ENCODE results near the gene IGSF6.

Gene IGSF6

GRCh38 chr16:21590796-21591195 lies 61.6 kb downstream of the IGSF6 start:
- Mint-ChIP-seq H3K27me3 (ENCODE audit: low read depth) (peaks cover 7% of the 10 kb centered on the region), H3K9me3 (no peaks in the 10 kb centered on the region), H3K36me3 (ENCODE audit: low read depth) (no peaks in the 10 kb centered on the region)

GRCh38 chr16:21590287-21590686 lies 62.1 kb downstream of the IGSF6 start:
- Mint-ChIP-seq H3K36me3 (ENCODE audit: low read depth) (no peaks in the 10 kb centered on the region), H3K4me3 (no peak overlapping the region), H3K27me3 (ENCODE audit: low read depth) (peaks cover 7% of the 10 kb centered on the region), H3K27ac (no peak overlapping the region), H3K4me1 (ENCODE audit: low read depth) (no peaks in the 10 kb centered on the region), H3K9me3 (no peaks in the 10 kb centered on the region)

More at GRCh38 chr16:21590796-21591195, 61.6 kb downstream of the IGSF6 start:
- no peak overlapping the region for H3K27ac Mint-ChIP-seq
- no peaks in the 10 kb centered on the region for H3K4me1 Mint-ChIP-seq (ENCODE audit: low read depth)
- H3K4me3 Mint-ChIP-seq: no peak overlapping the region

GRCh38 chr16:21589551-21589950 lies 62.9 kb downstream of the IGSF6 start:
- H3K36me3 Mint-ChIP-seq (ENCODE audit: low read depth): no peaks in the 10 kb centered on the region
- no peaks in the 10 kb centered on the region for H3K9me3 Mint-ChIP-seq
- no peak overlapping the region for H3K27ac Mint-ChIP-seq
- no peaks in the 10 kb centered on the region for H3K4me1 Mint-ChIP-seq (ENCODE audit: low read depth)
- no peak overlapping the region for H3K4me3 Mint-ChIP-seq
- peaks cover 7% of the 10 kb centered on the region for H3K27me3 Mint-ChIP-seq (ENCODE audit: low read depth)

All from T-helper 1 cell treated with Interleukin-12 subunit alpha and Interleukin-12 subunit beta and Interleukin-4 antibody, amounts not matched to agents 30 μg/mL and 1 μg/mL, for 36 hours (primary cell).